GM18867 (cell line): ENCODE data around the gene GJC1.

Experiments used
- ATAC-seq: cut with Tn5 transposase; IDR thresholded peaks from one replicate; pipeline ENCODE4 v1.9.1; 2021; ENCODE audit warnings: mild to moderate bottlenecking, moderate library complexity; ENCODE audit not compliant: unreplicated experiment

The GJC1 gene

GRCh38 chr17:44829523-44830358 lies at the start of gene GJC1:
TSS of gene GJC1 (minus strand) at chr17:44830287. CDS start at chr17:44805817, 24,470 bp downstream.
- ATAC-seq, result no peak

GRCh38 chr17:44879376-44879775 lies 49.3 kb upstream of the GJC1 start:
- no peak for ATAC-seq

- ATAC-seq, result no peak
Observed at GRCh38 chr17:44878627-44879221, 48.6 kb upstream of the GJC1 start.

- no peak for ATAC-seq
Observed at GRCh38 chr17:44877121-44877520, 47.0 kb upstream of the GJC1 start.

- no peak for ATAC-seq
Observed at GRCh38 chr17:44875761-44876160, 45.7 kb upstream of the GJC1 start.

- no peak for ATAC-seq
Observed at GRCh38 chr17:44872131-44872768, 42.2 kb upstream of the GJC1 start.

- no peak for ATAC-seq
Observed at GRCh38 chr17:44871556-44871955, 41.5 kb upstream of the GJC1 start.

- no peak for ATAC-seq
Observed at GRCh38 chr17:44867841-44868240, 37.8 kb upstream of the GJC1 start.

- ATAC-seq, result no peak
Observed at GRCh38 chr17:44865931-44866330, 35.8 kb upstream of the GJC1 start.

- no peak for ATAC-seq
Observed at GRCh38 chr17:44865231-44865660, 35.2 kb upstream of the GJC1 start.

GRCh38 chr17:44864831-44865230 lies 34.7 kb upstream of the GJC1 start:
- ATAC-seq, result no peak

GRCh38 chr17:44863061-44863918 lies 33.2 kb upstream of the GJC1 start:
- no peak for ATAC-seq

GRCh38 chr17:44862278-44862914 lies 32.3 kb upstream of the GJC1 start:
- ATAC-seq, result no peak

- no peak for ATAC-seq
Observed at GRCh38 chr17:44859701-44860100, 29.6 kb upstream of the GJC1 start.

- no peak for ATAC-seq
Observed at GRCh38 chr17:44854192-44854591, 24.1 kb upstream of the GJC1 start.

GRCh38 chr17:44850612-44851011 lies 20.5 kb upstream of the GJC1 start:
- no peak for ATAC-seq

- no peak for ATAC-seq
Observed at GRCh38 chr17:44850025-44850424, 19.9 kb upstream of the GJC1 start.

- no peak for ATAC-seq
Observed at GRCh38 chr17:44848961-44849489, 18.9 kb upstream of the GJC1 start.

- no peak for ATAC-seq
Observed at GRCh38 chr17:44848257-44848795, 18.2 kb upstream of the GJC1 start.

GRCh38 chr17:44847586-44847985 lies 17.5 kb upstream of the GJC1 start, which contains the start of gene HIGD1B:
TSS of gene HIGD1B (plus strand) at chr17:44847883. CDS start at chr17:44848153, 270 bp downstream.
- ATAC-seq, result no peak
